Glomerular endothelial cell (primary cell): ENCODE measurements around the gene RBFOX1. TPM values are rescaled to one million over a fixed set of nuclear protein-coding genes. Genes with fewer than 3 reads are reported as not detected.

Experiments
- DNase-seq: peaks from one replicate; pipeline ENCODE4 v3.0.0-alpha.2; 2011; ENCODE audit warnings: low read depth, low spot score; ENCODE audit errors: extremely low read depth
- total RNA-seq: library from RNA; depleted of rRNA; stranded (reverse); fragments of >200 nt; gene quantifications from 2 replicates; pipeline ENCODE4 v1.2.3, GENCODE V29; 2015

RBFOX1 gene
- total RNA-seq, 1 donor from 2014 or later: not detected

GRCh38 chr16:7366993-7367880 is 34.6 kb downstream of the RBFOX1 start:
- no peak for DNase-seq

- DNase-seq: no peak
Measured at GRCh38 chr16:7369204-7369603, 36.6 kb downstream of the RBFOX1 start.

GRCh38 chr16:7372095-7372494 is 39.5 kb downstream of the RBFOX1 start:
- no peak for DNase-seq

- no peak for DNase-seq
Measured at GRCh38 chr16:7373776-7374175, 41.1 kb downstream of the RBFOX1 start.

GRCh38 chr16:7374614-7375174 is 42.0 kb downstream of the RBFOX1 start:
- DNase-seq: no peak

- DNase-seq: no peak
Measured at GRCh38 chr16:7376227-7376626, 43.6 kb downstream of the RBFOX1 start.

GRCh38 chr16:7377231-7377630 is 44.6 kb downstream of the RBFOX1 start:
- no peak for DNase-seq

- DNase-seq: no peak
Measured at GRCh38 chr16:7378024-7378695, 45.5 kb downstream of the RBFOX1 start.

GRCh38 chr16:7380441-7380840 is 47.8 kb downstream of the RBFOX1 start:
- no peak for DNase-seq

GRCh38 chr16:7380911-7381310 is 48.3 kb downstream of the RBFOX1 start:
- DNase-seq: no peak

GRCh38 chr16:7381671-7382070 is 49.0 kb downstream of the RBFOX1 start:
- DNase-seq: no peak

GRCh38 chr16:7382521-7382920 is 49.9 kb downstream of the RBFOX1 start:
- no peak for DNase-seq

GRCh38 chr16:7390974-7391373 is 58.3 kb downstream of the RBFOX1 start:
- DNase-seq: no peak

GRCh38 chr16:7391694-7392093 is 59.0 kb downstream of the RBFOX1 start:
- no peak for DNase-seq

GRCh38 chr16:7392206-7392605 is 59.6 kb downstream of the RBFOX1 start:
- no peak for DNase-seq

GRCh38 chr16:7393680-7394079 is 61.0 kb downstream of the RBFOX1 start:
- DNase-seq: no peak

- DNase-seq: no peak
Measured at GRCh38 chr16:7394720-7395336, 62.2 kb downstream of the RBFOX1 start.

- no peak for DNase-seq
Measured at GRCh38 chr16:7397901-7398300, 65.3 kb downstream of the RBFOX1 start.

- no peak for DNase-seq
Measured at GRCh38 chr16:7398536-7398935, 65.9 kb downstream of the RBFOX1 start.

- no peak for DNase-seq
Measured at GRCh38 chr16:7399296-7399695, 66.7 kb downstream of the RBFOX1 start.

- DNase-seq: no peak
Measured at GRCh38 chr16:7400117-7400890, 67.7 kb downstream of the RBFOX1 start.
